HG02798 (cell line): ENCODE measurements around the gene ST7.
"Not testable (repeated sequence)": the region's sequence is repeated elsewhere in the genome, so short reads cannot be mapped to it uniquely, and the experiment has no call there.

Experiments
- ATAC-seq: cut with Tn5 transposase; IDR thresholded peaks from one replicate; pipeline ENCODE4 v1.9.1; 2021; ENCODE audit warnings: mild to moderate bottlenecking; ENCODE audit not compliant: unreplicated experiment, poor library complexity

ST7 gene

DNA sequence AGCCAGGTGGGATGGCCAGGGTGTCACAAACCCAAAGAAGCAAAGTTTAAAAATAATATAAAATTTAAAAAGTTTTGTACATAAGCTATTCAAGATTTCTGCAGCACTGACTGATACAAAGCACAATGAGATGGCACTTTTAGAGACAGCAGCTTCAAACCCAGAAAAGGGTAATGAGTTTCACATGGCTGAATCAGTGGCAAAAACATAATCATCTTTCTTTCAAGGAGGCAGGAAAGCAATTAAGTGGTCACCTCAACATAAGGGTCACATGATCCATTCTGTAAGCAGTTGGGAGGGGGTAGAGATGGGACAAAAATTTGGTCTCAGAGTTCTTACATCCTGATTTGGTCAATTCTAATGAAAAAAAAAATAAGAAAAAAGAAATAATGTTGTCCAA, 17.9 kb downstream of the ST7 start:
- ATAC-seq: not testable (repeated sequence)

DNA sequence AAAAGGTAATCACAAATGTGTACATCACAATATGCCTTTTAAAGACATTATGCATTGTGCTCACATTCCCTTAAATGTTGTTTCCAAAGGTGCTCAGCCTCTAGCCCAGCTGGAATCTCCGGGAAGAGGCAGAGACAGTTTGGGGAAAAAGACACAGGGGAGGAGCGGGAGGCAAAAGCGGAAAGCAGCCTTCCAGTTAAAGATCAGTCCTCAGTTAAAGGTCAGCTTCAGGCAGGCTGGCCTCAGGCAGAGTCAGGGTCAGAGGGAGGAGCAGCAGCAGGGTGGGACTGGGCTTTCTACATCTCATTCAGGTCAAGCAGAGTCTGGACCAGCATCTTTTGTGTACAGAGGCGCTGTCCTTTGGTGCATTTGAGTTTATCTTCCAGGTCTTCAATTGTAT, 18.6 kb downstream of the ST7 start:
- ATAC-seq: no peak

DNA sequence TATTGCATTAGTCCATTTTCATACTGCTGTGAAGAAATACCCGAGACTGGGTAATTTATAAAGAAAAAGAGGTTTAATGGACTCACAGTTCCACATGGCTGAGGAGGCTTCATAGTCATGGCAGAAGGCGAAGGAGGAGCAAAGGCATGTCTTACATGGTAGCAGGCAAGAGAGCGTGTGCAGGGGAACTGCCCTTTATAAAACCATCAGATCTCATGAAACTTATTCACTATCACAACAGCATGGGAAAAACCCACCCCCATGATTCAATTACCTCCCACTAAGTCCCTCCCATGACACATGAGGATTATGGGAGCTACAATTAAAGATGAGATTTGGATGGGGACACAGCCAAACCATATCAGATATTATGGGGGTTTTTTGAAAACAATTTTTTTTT, 21.7 kb downstream of the ST7 start:
- ATAC-seq: not testable (repeated sequence)

DNA sequence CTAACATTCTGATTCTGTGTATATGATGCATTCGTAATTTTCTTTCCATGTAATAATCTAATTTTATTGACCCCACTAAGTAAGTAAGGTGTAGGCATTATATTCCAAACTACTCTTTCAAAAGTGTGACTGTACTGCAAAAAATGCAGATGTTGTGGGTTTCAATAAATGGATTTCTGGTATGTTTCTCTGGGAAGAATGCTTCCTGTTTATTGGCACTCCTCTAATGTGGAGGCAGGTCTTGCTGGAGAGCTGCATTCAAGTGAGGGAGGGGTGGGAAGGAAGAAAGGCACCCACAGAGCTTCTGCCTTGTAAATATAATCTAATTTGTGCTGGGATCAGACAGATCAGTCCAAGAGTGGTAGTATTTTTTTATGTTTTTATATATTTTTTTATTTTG, 23.9 kb downstream of the ST7 start:
- ATAC-seq: no peak

DNA sequence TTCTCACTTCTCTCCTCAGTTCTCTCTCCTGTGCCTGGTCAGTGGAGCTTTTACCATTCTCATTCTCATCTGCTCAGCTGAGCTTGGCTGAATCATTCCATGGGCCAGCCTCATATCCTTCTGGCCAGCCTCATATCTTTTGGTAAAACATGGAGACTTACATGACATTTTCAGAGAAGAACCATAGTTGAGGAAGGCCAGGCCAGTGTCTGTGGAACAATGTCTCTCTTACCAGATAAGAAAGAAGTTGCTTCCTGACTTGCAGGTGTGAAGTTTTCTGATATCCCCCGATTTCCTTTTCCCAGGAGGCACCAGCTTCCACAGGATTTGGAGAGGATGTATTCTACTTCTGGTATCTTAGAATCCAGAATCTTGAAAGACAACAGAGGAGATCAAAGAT, 24.7 kb downstream of the ST7 start:
- no peak for ATAC-seq

DNA sequence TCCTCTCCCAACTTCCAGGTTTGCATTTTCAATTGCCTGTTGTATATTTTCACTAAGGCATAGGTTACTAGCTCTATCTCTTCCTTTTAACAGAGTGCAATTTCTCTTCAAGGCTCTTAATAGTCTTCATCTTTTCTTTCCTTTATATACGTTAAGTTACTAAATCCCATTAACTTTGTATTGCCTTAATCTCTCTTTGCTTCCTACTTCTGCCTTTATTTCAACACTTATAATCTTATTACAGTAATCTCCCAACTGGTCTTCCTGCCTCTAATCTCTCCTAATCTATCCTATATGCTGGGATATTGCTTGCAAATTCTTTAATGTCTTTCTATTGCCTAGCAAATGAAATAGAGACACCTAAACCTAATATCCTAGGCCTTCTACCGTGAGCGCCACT, 26.1 kb downstream of the ST7 start:
- no peak for ATAC-seq

DNA sequence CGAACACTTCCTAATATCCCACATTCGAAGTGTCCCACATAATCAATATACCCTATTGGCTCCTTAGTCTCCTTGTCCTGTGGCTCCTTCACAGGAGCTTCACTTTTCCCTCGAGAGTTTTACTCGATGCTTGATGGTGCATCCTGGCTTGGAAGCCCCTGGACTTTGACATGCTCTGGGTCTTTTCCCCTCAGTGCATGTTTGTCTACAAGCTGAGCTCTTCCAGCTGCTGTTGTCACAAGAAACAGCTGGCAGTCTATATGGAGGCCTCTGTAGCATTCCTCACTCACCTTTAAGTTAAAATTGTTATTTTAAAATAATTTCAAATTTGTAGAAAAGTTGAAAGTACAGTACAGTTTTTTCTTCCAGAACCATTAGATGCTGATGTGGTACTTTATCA, 27.1 kb downstream of the ST7 start:
- ATAC-seq: no peak

DNA sequence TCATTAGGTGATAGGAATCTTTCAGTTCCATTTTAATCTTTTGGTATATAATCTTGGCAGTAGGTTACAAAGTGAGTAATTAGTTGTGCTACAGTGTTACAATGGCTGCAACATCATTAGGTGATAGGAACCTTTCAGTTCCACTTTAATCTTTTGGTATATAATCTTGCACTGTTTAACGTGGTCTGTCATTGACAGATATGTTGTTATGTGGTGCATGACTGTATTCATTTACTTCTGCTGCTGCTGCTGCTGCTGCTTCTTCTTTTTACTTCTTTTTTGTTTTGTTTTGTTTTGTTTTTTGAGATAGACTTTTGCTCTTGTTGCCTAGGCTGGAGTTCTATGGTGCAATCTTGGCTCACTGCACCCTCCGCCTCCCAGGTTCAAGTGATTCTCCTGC, 28.6 kb downstream of the ST7 start:
- ATAC-seq: no peak

DNA sequence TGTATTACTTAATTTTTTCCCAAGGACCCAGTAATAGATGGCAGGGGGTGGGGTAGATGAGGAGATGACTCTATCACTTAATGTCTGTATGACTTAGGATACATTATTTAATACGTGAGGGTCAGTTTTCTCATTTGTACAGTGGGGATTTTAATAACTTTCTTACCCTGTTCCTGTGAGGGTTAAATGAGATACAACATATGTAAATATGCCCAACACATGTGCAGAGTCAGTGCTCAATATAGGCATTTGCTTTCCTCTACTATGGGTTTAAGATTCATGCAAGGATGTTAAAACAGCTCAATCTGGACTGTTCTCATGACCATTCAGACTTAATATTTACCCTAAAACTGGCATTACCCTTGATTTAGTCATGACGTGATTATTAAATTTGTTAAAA, 31.2 kb downstream of the ST7 start:
- ATAC-seq: peak; percentile 9

DNA sequence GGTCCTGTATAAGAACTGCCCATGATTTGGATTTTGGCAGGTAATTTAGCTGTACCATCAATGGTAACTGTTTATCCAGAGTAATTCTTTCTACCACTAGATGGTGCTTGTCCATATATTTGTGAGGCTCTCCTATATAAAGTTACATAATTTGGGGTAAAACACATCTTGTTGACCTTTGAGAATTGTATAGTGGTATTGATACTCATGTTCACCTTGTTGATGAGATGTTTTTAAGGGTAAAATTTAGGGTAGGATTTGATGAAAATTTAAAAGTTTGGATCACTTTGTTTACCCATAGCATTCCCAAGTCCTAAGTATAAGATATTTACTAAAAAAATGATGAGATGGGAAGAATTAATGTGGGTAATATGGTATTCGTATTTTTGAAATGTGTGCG, 31.6 kb downstream of the ST7 start:
- ATAC-seq: peak; percentile 47

DNA sequence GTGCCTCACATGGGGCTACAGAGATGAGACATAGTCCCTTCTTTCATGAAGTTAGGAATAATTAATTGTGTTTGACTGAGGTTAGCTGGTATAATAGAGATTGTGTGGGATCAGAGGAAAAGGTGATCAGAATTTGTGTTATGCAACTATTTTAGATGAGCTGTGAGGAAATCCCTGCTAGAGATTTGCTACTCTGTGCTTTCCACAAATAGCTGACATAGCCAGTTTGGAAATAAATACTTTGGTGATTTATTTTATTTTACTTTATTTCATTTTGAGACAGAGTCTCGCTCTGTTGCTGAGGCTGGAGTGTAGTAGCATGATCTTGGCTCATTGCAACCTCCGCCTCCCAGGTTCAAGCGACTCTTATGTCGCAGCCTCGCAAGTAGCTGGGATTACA, 32.3 kb downstream of the ST7 start:
- ATAC-seq: no peak

DNA sequence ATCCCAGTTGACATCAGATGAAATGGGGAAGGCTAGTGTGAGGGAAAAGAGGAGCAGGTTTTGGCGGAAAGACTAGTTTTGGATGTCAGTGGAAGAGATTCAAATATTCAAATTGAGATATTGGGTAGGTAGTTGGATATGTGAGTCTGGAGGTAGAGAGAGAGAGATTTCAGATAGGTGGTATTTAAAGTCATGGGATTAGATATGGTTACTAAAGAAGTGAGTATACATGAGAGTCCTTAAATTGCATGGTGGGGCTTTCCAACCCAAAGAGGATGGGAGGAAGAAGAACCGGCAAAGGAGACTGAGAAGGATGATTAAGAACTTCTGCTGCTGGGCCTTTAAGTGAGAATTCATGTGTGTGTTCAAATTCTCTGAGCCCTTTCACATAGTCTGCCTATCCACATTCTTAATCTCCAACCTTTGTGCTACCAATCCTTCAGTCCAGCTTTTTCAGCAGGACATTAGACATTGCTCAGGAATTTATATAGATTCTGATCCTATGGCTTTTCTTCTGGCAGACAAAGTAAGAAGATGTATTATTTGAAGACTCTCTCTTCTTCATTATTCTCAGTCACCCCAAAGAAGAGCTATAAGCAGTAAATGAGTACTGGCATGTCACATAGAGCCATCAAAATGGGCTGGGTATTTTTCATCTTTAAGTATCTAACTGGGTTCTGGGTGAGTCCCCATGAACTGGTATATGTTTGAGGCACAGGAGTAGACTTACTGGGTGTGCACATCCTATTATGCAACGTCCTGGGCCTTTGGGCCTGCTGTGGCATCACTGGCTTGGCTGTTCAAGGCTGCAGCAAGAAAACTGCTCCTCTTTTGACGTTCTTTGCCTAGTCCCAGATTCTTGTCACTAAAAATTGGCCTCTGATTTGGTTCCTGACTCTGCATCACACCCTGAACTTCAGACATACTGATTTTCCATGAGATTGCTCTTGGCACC, 33.6 kb downstream of the ST7 start:
- ATAC-seq: peak; percentile 48

DNA sequence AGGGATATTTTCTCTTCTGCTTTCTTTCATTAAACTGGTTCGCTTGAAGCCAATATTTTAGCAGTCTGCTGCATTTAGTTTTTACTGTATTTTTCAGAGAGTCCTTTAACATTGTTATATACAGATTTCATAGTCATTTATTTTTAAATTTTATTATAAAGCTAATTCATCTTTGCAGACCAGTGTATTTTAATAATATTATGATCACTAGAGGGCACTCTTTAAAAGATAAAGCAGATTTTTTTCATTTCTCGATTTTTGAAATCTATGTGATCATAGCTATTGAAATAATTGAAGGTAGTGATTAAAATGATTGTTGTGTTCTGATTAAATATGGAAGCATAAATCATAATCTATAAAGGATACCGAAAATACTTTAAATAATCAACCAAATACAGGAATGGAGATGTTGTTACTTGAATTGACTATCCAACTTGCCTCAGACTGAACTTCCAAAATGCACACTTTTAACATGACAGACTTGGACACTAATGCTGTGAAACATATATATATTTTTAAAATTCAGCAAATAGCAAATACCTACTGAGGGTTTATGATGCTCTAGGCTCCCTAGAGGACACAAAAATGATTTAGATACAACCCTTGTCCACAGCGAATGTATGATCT, 35.2 kb downstream of the ST7 start:
- no peak for ATAC-seq

DNA sequence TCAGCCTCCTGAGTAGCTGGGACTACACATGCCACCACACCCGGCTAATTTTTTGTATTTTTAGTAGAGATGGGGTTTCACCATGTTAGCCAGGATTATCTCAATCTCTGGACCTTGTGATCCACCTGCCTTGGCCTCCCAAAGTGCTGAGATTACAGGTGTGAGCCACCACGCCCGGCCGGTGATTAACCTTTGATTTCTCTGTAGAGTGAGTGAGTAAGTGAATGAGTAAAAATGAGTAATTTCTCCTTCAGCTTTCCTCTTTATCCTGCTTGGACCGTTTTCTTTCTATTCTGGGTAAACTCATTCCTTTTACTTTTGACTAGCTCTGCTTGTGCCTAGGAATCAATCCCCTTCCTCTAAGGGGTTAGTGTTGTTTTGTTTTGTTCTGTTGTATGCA, 36.8 kb downstream of the ST7 start:
- no peak for ATAC-seq

DNA sequence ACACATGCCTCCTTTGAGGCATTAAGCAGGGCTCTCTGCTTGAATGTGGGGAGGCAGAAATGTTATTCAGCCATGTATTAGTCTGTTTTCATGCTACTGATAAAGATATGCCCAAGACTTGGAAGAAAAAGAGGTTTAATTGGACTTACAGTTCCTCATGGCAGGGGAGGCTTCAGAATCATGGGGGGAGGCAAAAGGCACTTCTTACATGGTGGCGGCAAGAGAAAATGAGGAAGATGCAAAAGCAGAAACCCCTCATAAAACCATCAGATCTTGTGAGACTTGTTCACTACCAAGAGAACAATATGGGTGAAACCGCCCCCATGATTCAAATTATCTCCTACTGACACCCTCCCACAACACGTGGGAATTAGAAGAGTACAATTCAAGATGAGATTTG, 37.9 kb downstream of the ST7 start:
- ATAC-seq: no peak

DNA sequence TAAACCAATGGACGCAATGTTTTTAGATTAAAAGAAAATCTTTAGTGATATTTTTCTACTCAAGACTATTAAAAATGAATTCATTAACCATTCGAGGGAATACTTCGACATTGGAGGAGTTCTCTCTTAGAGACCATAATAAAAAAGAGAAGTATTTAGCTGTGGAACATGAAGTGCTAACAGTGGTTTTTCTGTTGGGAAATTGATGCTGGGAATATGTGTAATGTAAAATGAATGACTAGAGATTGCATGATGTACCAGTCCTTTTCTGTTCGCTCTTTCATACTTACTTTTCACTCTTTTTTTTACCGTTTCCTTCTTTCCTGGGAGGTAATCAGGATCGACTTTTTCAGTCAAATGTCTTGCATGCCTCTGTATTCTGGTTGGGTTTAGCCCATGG, 41.3 kb downstream of the ST7 start:
- ATAC-seq: no peak

DNA sequence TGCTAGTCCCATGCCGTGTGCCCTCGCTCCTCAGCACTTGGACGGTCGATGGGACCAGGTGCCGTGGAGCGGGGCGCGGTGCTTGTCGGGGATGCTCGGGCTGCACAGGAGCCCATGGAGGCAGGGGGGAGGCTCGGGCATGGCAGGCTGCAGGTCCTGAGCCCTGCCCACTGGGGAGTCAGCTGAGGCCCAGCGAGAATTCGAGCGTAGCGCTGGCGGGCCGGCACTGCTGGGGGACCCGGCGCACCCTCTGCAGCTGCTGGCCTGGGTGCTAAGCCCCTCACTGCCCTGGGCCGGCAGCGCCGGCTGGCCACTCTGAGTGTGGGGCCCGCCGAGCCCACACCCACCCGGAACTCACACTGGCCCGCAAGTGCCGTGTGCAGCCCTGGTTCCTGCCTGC, 44.7 kb downstream of the ST7 start:
- ATAC-seq: no peak

DNA sequence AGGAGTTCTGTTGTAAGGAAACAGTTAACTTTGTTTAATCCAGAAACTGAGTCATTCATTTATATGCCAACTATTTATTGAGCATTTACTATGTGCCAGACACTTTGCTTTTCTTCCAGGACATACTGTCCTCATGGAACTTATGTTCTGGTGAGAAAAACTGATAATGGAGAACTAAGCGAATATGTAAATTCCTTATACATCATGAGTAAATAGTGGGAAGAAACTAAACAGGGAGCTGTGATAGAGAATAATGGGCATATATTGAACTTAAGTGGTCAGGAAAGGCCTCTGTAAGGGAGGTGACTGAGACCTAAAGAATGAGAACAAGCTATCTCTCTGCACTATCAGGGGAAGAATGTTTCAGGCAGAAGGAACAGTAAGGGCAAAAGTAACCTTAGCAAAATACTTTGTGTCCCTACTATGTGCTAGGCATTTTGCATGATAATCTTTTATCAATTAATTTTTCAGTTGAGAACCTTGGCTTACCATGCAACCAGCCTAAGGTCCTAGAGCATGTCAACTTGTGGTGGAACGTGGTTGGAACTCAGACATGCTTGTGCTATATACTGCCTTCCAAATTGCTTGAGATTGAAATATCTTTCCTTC, 45.4 kb downstream of the ST7 start:
- ATAC-seq: no peak

DNA sequence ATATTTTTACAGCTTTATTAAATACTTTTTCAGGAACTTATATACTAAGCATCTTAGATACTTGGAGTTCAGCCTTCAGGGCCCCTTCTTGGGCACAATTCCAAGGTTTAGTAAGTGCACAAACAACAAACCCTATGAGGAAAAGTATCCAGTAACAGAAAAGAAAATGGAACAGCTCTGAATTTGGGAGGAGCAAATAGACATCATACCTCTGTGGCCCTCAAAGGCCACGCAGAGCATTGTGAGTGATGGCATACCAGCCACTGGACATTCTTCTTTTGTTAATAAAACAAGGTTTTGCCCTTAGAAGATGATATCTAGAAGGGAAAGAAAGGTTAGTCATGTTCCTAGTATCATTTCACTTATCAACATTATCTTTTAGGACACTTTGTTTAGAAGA, 46.0 kb downstream of the ST7 start:
- ATAC-seq: no peak

DNA sequence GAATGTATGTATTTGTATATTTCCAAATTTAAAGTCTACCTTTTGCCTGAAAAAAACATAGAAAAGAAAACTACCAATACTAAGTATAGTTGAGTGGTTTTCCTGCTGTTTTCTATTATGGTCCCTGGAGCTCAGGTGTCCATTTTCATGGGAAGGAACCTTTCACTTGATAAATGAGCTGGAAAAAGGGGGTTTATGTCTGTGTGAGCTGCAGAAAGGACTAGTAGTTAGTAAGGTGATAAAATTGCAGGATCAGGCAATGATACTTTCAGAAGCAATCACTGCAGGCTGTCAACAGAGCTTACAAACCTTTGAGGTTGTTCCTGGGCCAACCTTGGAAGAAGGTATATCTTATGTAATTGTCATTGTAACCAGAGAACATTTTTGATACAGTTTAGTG, 48.0 kb downstream of the ST7 start:
- ATAC-seq: no peak

DNA sequence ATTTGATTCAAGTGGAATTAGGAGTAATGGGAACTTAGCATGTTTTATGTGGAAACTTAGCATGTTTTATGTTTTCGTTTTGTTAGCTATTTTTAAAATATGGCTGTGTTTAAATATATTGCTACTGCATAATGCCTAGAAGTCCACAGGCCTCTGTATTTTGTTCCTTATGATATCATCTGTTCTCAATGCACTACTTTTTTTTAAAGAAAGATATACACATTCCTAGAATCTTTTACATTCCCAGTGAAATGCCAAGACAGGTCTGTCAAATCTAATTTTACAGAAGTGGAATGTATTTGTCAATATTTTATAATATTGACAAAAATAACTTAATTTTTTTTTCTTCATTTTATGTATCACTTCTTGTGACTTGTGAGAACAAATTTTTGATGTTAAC, 51.6 kb downstream of the ST7 start:
- ATAC-seq: no peak

DNA sequence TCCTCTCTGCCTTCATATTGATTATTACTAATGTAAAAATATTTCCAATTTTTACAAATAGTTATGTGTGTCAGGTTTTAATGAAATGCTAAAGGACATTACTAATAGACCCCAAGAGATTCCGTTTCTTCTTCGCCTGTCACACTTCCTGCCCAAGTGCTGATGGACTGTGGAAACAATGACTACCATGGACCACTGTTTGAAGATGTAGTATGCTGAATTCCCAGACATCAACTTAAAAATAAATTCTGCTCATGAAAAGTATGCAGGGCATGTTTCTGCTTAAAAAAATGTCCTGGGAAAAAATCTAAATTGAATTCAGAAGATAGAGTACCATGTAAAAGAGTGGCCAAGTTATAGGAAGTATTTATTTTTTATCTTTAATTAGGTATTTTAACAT, 52.1 kb downstream of the ST7 start:
- ATAC-seq: no peak
